HEK293 (cell line): ENCODE data around the gene STUB1.

ENCODE experiments used
- CTCF ChIA-PET: fragments of 350-600 bp; formaldehyde crosslinking; extraction: SDS; loops from one replicate; lab custom pipeline; 2021; ENCODE audit warnings: antibody characterized with exemption; lab: Yijun Ruan, JAX
- POLR2A ChIA-PET: fragments of 300-600 bp; formaldehyde crosslinking; extraction: SDS; loops from one replicate; lab custom pipeline; 2020; ENCODE audit warnings: antibody characterized with exemption, inconsistent platforms; lab: Yijun Ruan, JAX
- H3K27ac ChIP-seq: fragments of 200-500 bp; sonication (Bioruptor generic); 2 replicates; pipeline ENCODE4 v1.5.1; 2014; ENCODE audit warnings: low read depth, low read length, control low read depth, inconsistent platforms; ENCODE audit errors: extremely low read depth
- H3K36me3 ChIP-seq, 2 experiments: fragments of 200-500 bp in 1 of 2; sonication (Bioruptor generic) in 1 of 2; 1 replicate in 1 of 2; 2 replicates in 1 of 2; pipeline ENCODE4 v1.5.1; 2014 to 2017; ENCODE audit warnings: inconsistent platforms in 2 of 2, low read length in 2 of 2; ENCODE audit not compliant: control insufficient read depth in 2 of 2, insufficient read depth in 1 of 2
- H3K4me1 ChIP-seq: fragments of 200-500 bp; sonication (Bioruptor generic); 2 replicates; pipeline ENCODE4 v1.5.1; 2014; ENCODE audit warnings: mild to moderate bottlenecking, low read length, inconsistent platforms; ENCODE audit not compliant: control insufficient read depth, insufficient read depth
- H3K4me3 ChIP-seq: 2 replicates; pipeline ENCODE4 v1.5.1; 2011; ENCODE audit warnings: low read depth, mild to moderate bottlenecking, control low read depth, low read length, moderate library complexity
- H3K9me3 ChIP-seq: fragments of 200-500 bp; sonication (Bioruptor generic); 2 replicates; pipeline ENCODE4 v1.5.1; 2014; ENCODE audit warnings: low read depth, low read length, inconsistent platforms; ENCODE audit not compliant: control insufficient read depth, insufficient read depth
- KLF16 ChIP-seq: fragments of 450-650 bp; formaldehyde crosslinking; IDR thresholded peaks from 2 replicates; pipeline ENCODE4 v1.5.1; 2017; ENCODE audit warnings: missing biosample characterization, missing genetic modification characterization
- KLF9 ChIP-seq: fragments of 450-650 bp; formaldehyde crosslinking; IDR thresholded peaks from 2 replicates; pipeline ENCODE4 v1.5.1; 2016; ENCODE audit warnings: missing biosample characterization, missing genetic modification characterization, low read depth
- PRDM1 ChIP-seq: fragments of 450-650 bp; formaldehyde crosslinking; IDR thresholded peaks from 2 replicates; pipeline ENCODE4; 2016; ENCODE audit warnings: missing biosample characterization, missing genetic modification characterization
- WT1 ChIP-seq: fragments of 450-650 bp; formaldehyde crosslinking; IDR thresholded peaks from 2 replicates; pipeline ENCODE4 v1.5.1; 2016; ENCODE audit warnings: missing biosample characterization, missing genetic modification characterization
- ZNF211 ChIP-seq: fragments of 450-650 bp; formaldehyde crosslinking; IDR thresholded peaks from 2 replicates; pipeline ENCODE4 v1.5.1; 2016; ENCODE audit warnings: low read depth, missing biosample characterization, missing genetic modification characterization
- ZNF266 ChIP-seq: fragments of 450-650 bp; formaldehyde crosslinking; IDR thresholded peaks from 2 replicates; pipeline ENCODE4 v1.5.1; 2016; ENCODE audit warnings: missing biosample characterization, missing genetic modification characterization, low read depth
- ZNF423 ChIP-seq: fragments of 450-650 bp; formaldehyde crosslinking; IDR thresholded peaks from 2 replicates; pipeline ENCODE4 v1.5.1; 2016; ENCODE audit warnings: missing biosample characterization, missing genetic modification characterization
- ZNF621 ChIP-seq: fragments of 450-650 bp; formaldehyde crosslinking; IDR thresholded peaks from 2 replicates; pipeline ENCODE4 v1.5.1; 2017; ENCODE audit warnings: missing biosample characterization, missing genetic modification characterization
- ZNF776 ChIP-seq: fragments of 450-650 bp; formaldehyde crosslinking; IDR thresholded peaks from 2 replicates; pipeline ENCODE4 v1.5.0; 2017; ENCODE audit warnings: missing biosample characterization, missing genetic modification characterization, borderline replicate concordance
- TF ChIP-seq, protein P1 (sequence below): fragments of 450-650 bp; formaldehyde crosslinking; IDR thresholded peaks from 2 replicates; pipeline ENCODE4 v1.5.0; 2017; ENCODE audit warnings: missing biosample characterization, missing genetic modification characterization, borderline replicate concordance
- TF ChIP-seq, protein P2 (sequence below): fragments of 450-650 bp; formaldehyde crosslinking; conservative IDR thresholded peaks from 2 replicates; pipeline ENCODE4 v1.5.1; 2016; ENCODE audit warnings: low read depth, missing biosample characterization, missing genetic modification characterization
- TF ChIP-seq, protein P3 (sequence below): fragments of 450-650 bp; formaldehyde crosslinking; IDR thresholded peaks from 2 replicates; pipeline ENCODE4 v1.5.1; 2017; ENCODE audit warnings: missing biosample characterization, missing genetic modification characterization
- TF ChIP-seq, protein P4 (sequence below): fragments of 450-650 bp; IDR thresholded peaks from 2 replicates; pipeline ENCODE4 v1.5.1; 2018; ENCODE audit warnings: missing biosample characterization, missing genetic modification characterization

The STUB1 gene

DNA sequence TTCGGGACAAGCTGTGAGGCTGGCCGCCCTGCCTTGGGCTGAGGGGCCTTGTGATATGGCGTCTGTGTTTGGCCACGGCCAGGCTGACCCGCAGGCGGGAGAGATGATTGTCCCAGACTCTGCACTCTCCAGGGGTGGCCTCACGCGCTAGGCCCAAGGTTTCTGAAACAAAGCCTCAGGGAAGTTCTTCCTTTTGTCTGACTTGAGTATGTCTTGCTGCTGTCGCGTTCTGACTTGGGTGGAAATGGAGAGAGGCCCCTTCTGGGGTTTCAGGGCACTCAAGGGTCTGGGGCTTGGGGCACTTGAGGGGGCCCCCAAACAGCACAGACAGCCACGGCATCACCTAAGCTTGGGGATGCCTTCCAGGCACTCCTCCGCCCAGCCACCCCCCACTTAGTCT is 30.9 kb downstream of the STUB1 start:
- CTCF ChIA-PET, result interaction anchor here (1.1 to 5.7 kb wide), 9 partner anchors 9 to 392 kb away, joined by 3 to 119 read pairs (median 7); partner anchors contain the start of genes ANTKMT, CHTF18, GNG13 and RPUSD1
- POLR2A ChIA-PET, result interaction anchor here (0.5 to 2.5 kb wide), 4 partner anchors 10 to 469 kb away, joined by 4 to 12 read pairs (median 6); partner anchors contain the start of genes ANTKMT, CHTF18 and RPUSD1
- Histone ChIP-seq H3K27ac (no peak overlapping the region), H3K4me1 (peaks cover 11% of the 10 kb centered on the region), H3K36me3 (no peaks in the 10 kb centered on the region), H3K4me3 (no peak overlapping the region)
- TF ChIP-seq ZNF423 (no peak), PRDM1 (tag by site-specific recombination) (no peak), ZNF211 (tag by site-specific recombination) (no peak), KLF9 (no peak), ZNF776 (tag by site-specific recombination) (no peak), ZNF266 (tag by site-specific recombination) (no peak), KLF16 (tag by site-specific recombination) (no peak), WT1 (tag by site-specific recombination) (no peak), ZNF621 (tag by site-specific recombination) (no peak)
- TF ChIP-seq, protein P1, sequence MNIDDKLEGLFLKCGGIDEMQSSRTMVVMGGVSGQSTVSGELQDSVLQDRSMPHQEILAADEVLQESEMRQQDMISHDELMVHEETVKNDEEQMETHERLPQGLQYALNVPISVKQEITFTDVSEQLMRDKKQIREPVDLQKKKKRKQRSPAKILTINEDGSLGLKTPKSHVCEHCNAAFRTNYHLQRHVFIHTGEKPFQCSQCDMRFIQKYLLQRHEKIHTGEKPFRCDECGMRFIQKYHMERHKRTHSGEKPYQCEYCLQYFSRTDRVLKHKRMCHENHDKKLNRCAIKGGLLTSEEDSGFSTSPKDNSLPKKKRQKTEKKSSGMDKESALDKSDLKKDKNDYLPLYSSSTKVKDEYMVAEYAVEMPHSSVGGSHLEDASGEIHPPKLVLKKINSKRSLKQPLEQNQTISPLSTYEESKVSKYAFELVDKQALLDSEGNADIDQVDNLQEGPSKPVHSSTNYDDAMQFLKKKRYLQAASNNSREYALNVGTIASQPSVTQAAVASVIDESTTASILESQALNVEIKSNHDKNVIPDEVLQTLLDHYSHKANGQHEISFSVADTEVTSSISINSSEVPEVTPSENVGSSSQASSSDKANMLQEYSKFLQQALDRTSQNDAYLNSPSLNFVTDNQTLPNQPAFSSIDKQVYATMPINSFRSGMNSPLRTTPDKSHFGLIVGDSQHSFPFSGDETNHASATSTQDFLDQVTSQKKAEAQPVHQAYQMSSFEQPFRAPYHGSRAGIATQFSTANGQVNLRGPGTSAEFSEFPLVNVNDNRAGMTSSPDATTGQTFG (tag by site-specific recombination), result no peak
- TF ChIP-seq, protein P2, sequence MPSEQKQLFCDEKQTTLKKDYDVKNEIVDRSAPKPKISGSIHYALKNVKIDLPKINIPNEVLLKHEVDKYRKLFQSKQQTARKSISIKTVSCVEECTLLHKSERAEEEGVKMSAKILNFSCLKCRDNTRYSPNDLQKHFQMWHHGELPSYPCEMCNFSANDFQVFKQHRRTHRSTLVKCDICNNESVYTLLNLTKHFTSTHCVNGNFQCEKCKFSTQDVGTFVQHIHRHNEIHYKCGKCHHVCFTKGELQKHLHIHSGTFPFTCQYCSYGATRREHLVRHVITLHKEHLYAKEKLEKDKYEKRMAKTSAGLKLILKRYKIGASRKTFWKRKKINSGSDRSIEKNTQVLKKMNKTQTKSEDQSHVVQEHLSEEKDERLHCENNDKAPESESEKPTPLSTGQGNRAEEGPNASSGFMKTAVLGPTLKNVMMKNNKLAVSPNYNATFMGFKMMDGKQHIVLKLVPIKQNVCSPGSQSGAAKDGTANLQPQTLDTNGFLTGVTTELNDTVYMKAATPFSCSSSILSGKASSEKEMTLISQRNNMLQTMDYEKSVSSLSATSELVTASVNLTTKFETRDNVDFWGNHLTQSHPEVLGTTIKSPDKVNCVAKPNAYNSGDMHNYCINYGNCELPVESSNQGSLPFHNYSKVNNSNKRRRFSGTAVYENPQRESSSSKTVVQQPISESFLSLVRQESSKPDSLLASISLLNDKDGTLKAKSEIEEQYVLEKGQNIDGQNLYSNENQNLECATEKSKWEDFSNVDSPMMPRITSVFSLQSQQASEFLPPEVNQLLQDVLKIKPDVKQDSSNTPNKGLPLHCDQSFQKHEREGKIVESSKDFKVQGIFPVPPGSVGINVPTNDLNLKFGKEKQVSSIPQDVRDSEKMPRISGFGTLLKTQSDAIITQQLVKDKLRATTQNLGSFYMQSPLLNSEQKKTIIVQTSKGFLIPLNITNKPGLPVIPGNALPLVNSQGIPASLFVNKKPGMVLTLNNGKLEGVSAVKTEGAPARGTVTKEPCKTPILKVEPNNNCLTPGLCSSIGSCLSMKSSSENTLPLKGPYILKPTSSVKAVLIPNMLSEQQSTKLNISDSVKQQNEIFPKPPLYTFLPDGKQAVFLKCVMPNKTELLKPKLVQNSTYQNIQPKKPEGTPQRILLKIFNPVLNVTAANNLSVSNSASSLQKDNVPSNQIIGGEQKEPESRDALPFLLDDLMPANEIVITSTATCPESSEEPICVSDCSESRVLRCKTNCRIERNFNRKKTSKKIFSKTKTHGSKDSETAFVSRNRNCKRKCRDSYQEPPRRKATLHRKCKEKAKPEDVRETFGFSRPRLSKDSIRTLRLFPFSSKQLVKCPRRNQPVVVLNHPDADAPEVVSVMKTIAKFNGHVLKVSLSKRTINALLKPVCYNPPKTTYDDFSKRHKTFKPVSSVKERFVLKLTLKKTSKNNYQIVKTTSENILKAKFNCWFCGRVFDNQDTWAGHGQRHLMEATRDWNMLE (tag by site-specific recombination), result no peak
- TF ChIP-seq, protein P3, sequence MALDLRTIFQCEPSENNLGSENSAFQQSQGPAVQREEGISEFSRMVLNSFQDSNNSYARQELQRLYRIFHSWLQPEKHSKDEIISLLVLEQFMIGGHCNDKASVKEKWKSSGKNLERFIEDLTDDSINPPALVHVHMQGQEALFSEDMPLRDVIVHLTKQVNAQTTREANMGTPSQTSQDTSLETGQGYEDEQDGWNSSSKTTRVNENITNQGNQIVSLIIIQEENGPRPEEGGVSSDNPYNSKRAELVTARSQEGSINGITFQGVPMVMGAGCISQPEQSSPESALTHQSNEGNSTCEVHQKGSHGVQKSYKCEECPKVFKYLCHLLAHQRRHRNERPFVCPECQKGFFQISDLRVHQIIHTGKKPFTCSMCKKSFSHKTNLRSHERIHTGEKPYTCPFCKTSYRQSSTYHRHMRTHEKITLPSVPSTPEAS, result no peak
- TF ChIP-seq, protein P4, sequence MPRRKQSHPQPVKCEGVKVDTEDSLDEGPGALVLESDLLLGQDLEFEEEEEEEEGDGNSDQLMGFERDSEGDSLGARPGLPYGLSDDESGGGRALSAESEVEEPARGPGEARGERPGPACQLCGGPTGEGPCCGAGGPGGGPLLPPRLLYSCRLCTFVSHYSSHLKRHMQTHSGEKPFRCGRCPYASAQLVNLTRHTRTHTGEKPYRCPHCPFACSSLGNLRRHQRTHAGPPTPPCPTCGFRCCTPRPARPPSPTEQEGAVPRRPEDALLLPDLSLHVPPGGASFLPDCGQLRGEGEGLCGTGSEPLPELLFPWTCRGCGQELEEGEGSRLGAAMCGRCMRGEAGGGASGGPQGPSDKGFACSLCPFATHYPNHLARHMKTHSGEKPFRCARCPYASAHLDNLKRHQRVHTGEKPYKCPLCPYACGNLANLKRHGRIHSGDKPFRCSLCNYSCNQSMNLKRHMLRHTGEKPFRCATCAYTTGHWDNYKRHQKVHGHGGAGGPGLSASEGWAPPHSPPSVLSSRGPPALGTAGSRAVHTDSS, result no peak
- TF ChIP-seq, all 188 proteins: peak for 0
- H3K9me3 ChIP-seq, result no peaks in the 10 kb centered on the region
